CD14-positive monocyte (primary cell): ENCODE data around the gene KRTAP5-3. TPM values are rescaled to one million over a fixed set of nuclear protein-coding genes. Genes with fewer than 3 reads are reported as not detected.
"Not testable (repeated sequence)": the region's sequence is repeated elsewhere in the genome, so short reads cannot be mapped to it uniquely, and the experiment has no call there.

Source experiments
- DNase-seq, 3 donors: peaks; one replicate each; pipeline ENCODE4 v3.0.0-alpha.2; 2011 to 2022
- H2AFZ ChIP-seq: 2 replicates; pipeline ENCODE4 v1.6.0; 2012; ENCODE audit warnings: mild to moderate bottlenecking, low read depth, low read length, inconsistent platforms; ENCODE audit not compliant: insufficient read depth, poor library complexity, severe bottlenecking
- H3K27ac ChIP-seq, 2 donors: 1 replicate in 1 of 2; 2 replicates in 1 of 2; pipeline ENCODE4 v1.5.1; 2012 to 2013; ENCODE audit warnings: low read length in 2 of 2, control low read depth in 1 of 2, inconsistent platforms in 1 of 2, low read depth in 1 of 2, mild to moderate bottlenecking in 1 of 2
- H3K27me3 ChIP-seq, 2 donors: one replicate each; pipeline versions ENCODE4 v1.6.0 to v1.6.1; 2011 to 2013; ENCODE audit warnings: low read length in 2 of 2; ENCODE audit not compliant: control insufficient read depth in 2 of 2, insufficient read depth in 2 of 2
- H3K36me3 ChIP-seq, 2 donors: replicated peaks in 1 of 2; 1 replicate in 1 of 2; 2 replicates in 1 of 2; pipeline versions ENCODE4 v1.5.1 to v1.6.1; 2012 to 2013; ENCODE audit warnings: low read length in 2 of 2, control low read depth in 1 of 2, inconsistent platforms in 1 of 2, mild to moderate bottlenecking in 1 of 2; ENCODE audit not compliant: insufficient read depth in 2 of 2, control insufficient read depth in 1 of 2
- H3K4me1 ChIP-seq, 2 donors: 1 replicate in 1 of 2; 2 replicates in 1 of 2; pipeline versions ENCODE4 v1.5.1 to v1.6.1; 2012 to 2013; ENCODE audit warnings: low read length in 2 of 2, control low read depth in 1 of 2, inconsistent platforms in 1 of 2, mild to moderate bottlenecking in 1 of 2, moderate library complexity in 1 of 2; ENCODE audit not compliant: insufficient read depth in 2 of 2, control insufficient read depth in 1 of 2
- H3K4me2 ChIP-seq: replicated peaks from 2 replicates; pipeline ENCODE3; 2012; ENCODE audit warnings: low read length, moderate library complexity, mild to moderate bottlenecking; ENCODE audit not compliant: poor library complexity, severe bottlenecking; ENCODE audit errors: extremely low read depth
- H3K4me3 ChIP-seq, 3 experiments: fragments of 200-600 bp in 1 of 3; sonication (generic) in 1 of 3; replicated peaks in 1 of 3; 1 replicate in 2 of 3; 2 replicates in 1 of 3; pipeline ENCODE4 v1.5.1; 2011 to 2013; ENCODE audit warnings: low read length in 3 of 3, mild to moderate bottlenecking in 3 of 3, control low read depth in 2 of 3, low read depth in 2 of 3, inconsistent platforms in 1 of 3, moderate library complexity in 1 of 3
- H3K79me2 ChIP-seq: 2 replicates; pipeline ENCODE4 v1.6.0; 2012; ENCODE audit warnings: mild to moderate bottlenecking, control low read depth, inconsistent platforms, low read length, moderate library complexity; ENCODE audit not compliant: insufficient read depth
- H3K9ac ChIP-seq: 2 replicates; pipeline ENCODE4 v1.6.0; 2017; ENCODE audit warnings: low read length, mild to moderate bottlenecking; ENCODE audit not compliant: insufficient read depth, poor library complexity, severe bottlenecking
- H3K9me3 ChIP-seq, 2 donors: replicated peaks in 1 of 2; 1 replicate in 1 of 2; 2 replicates in 1 of 2; pipeline versions ENCODE4 v1.5.1 to v1.6.1; 2012 to 2013; ENCODE audit warnings: low read length in 2 of 2, control low read depth in 1 of 2; ENCODE audit not compliant: control insufficient read depth in 1 of 2, insufficient read depth in 1 of 2
- H4K20me1 ChIP-seq: 2 replicates; pipeline ENCODE4 v1.6.0; 2012; ENCODE audit warnings: mild to moderate bottlenecking, low read length, control low read depth, moderate library complexity; ENCODE audit not compliant: insufficient read depth
- H3K27ac Mint-ChIP-seq, 7 donors: one replicate each; pipeline ENCODE4 v1.8.0; 2020; ENCODE audit warnings: mild to moderate bottlenecking in 7 of 7, mixed read lengths in 7 of 7, moderate library complexity in 6 of 7, inconsistent platforms in 2 of 7
- H3K27me3 Mint-ChIP-seq, 3 donors: one replicate each; pipeline ENCODE4 v1.8.0; 2021 to 2022; ENCODE audit warnings: low read depth in 3 of 3, mild to moderate bottlenecking in 3 of 3, mixed read lengths in 3 of 3, moderate library complexity in 3 of 3, inconsistent platforms in 1 of 3
- H3K36me3 Mint-ChIP-seq, 2 donors: one replicate each; pipeline ENCODE4 v1.8.0; 2020; ENCODE audit warnings: mixed read lengths in 2 of 2, inconsistent platforms in 1 of 2, mild to moderate bottlenecking in 1 of 2
- H3K4me1 Mint-ChIP-seq: one replicate; pipeline ENCODE4 v1.8.0; 2020; ENCODE audit warnings: mild to moderate bottlenecking, mixed read lengths
- H3K4me3 Mint-ChIP-seq, 2 donors: one replicate each; pipeline ENCODE4 v1.8.0; 2020; ENCODE audit warnings: mild to moderate bottlenecking in 2 of 2, mixed read lengths in 2 of 2, moderate library complexity in 1 of 2
- H3K9me3 Mint-ChIP-seq, 7 donors: one replicate each; pipeline ENCODE4 v1.8.0; 2020 to 2022; ENCODE audit warnings: mixed read lengths in 7 of 7, mild to moderate bottlenecking in 6 of 7, moderate library complexity in 6 of 7, inconsistent platforms in 2 of 7
- CTCF ChIP-seq: fragments of 200-600 bp; IDR thresholded peaks from one replicate; pipeline ENCODE4 v1.8.0; 2022; ENCODE audit warnings: antibody characterized with exemption, mild to moderate bottlenecking
- WGBS: methylation state at CpG from one replicate; pipeline ENCODE4 v1.1.5; 2013; ENCODE audit warnings: missing lambda C conversion rate; ENCODE audit not compliant: insufficient coverage; 5-methylcytosine and 5-hydroxymethylcytosine counted together
- intact Hi-C, 2 donors: fragments of 100-400 bp; cut with micrococcal nuclease; formaldehyde crosslinking; loops; one replicate each; pipeline versions ENCODE4 v1.15.0 to v1.15.1; 2023
- polyA plus RNA-seq, 3 donors: library from polyadenylated mRNA; depleted of rRNA in 1 of 3; unstranded in 2 of 3; stranded (reverse) in 1 of 3; fragments of 300-500 nt in 2 of 3; fragments of >200 nt in 1 of 3; fragmentation: Illumina TruSeq in 2 of 3; gene quantifications; 1 replicate in 2 of 3; 2 replicates in 1 of 3; pipeline ENCODE4 v1.2.3, GENCODE V29; 2012 to 2021

KRTAP5-3 gene
- polyA plus RNA-seq, 3 donors = not detected

GRCh38 chr11:1597994-1598380 is 10.3 kb downstream of the KRTAP5-3 start, which contains the start of gene KRTAP5-2:
Gene KRTAP5-2 (minus strand): TSS chr11:1598294. CDS start chr11:1598250, 44 bp downstream.
- Mint-ChIP-seq H3K9me3 (peaks cover 0 to 2% (median 0%) of the 10 kb centered on the region in 7 donors), H3K27me3 (peaks cover 56 to 75% (median 71%) of the 10 kb centered on the region in 3 donors), H3K4me3 (peak within 1 kb of the TSS in 1 of 2 donors; percentile 40), H3K27ac (peak within 1 kb of the TSS in 3 of 7 donors; percentile 23 to 62 (median 39)), H3K36me3 (no peaks in the 10 kb centered on the region), H3K4me1 (no peaks in the 10 kb centered on the region)
- Histone ChIP-seq H4K20me1 (no peaks in the 10 kb centered on the region), H3K79me2 (no peaks in the 10 kb centered on the region), H3K27ac (no peak within 1 kb of the TSS), H2AFZ (no peak within 1 kb of the TSS), H3K4me3 (no peak within 1 kb of the TSS), H3K4me1 (no peaks in the 10 kb centered on the region), H3K9ac (no peak within 1 kb of the TSS), H3K27me3 (peaks cover 5 to 25% of the 10 kb centered on the region in 2 donors), H3K4me2 (no peak within 1 kb of the TSS), H3K36me3 (no peaks in the 10 kb centered on the region), H3K9me3 (no peaks in the 10 kb centered on the region)
- DNase-seq = no peak
- TF ChIP-seq CTCF = no peak
- intact Hi-C loops = no loop called here
- 0% methylated on average over 1 of the region's 4 CpGs for WGBS

- no peak overlapping the region for H3K9ac ChIP-seq
- H3K4me2 ChIP-seq = no peak overlapping the region
- H3K4me3 ChIP-seq = no peak overlapping the region
- DNase-seq = no peak
- WGBS = 88% methylated on average over 10 of the region's 10 CpGs
- no peak overlapping the region for H3K27ac ChIP-seq
- TF ChIP-seq CTCF = no peak
- no peaks in the 10 kb centered on the region for H4K20me1 ChIP-seq
- no peaks in the 10 kb centered on the region for H3K9me3 ChIP-seq
- peaks cover 5 to 30% of the 10 kb centered on the region in 2 donors for H3K27me3 ChIP-seq
- Mint-ChIP-seq H3K4me3 (peak overlapping the region in 1 of 2 donors; percentile 18), H3K27ac (peak overlapping the region in 2 of 7 donors; percentile 39 to 62), H3K4me1 (no peaks in the 10 kb centered on the region), H3K27me3 (peaks cover 57 to 80% (median 73%) of the 10 kb centered on the region in 3 donors), H3K9me3 (peaks cover 0 to 2% (median 0%) of the 10 kb centered on the region in 7 donors), H3K36me3 (no peaks in the 10 kb centered on the region)
- H2AFZ ChIP-seq = no peak overlapping the region
- H3K36me3 ChIP-seq = no peaks in the 10 kb centered on the region
- intact Hi-C loops = no loop called here
- H3K4me1 ChIP-seq = no peaks in the 10 kb centered on the region
- no peaks in the 10 kb centered on the region for H3K79me2 ChIP-seq
These were observed 10.8 kb downstream of the KRTAP5-3 start for GRCh38 chr11:1597331-1597993.

GRCh38 chr11:1596576-1597121 is 11.6 kb downstream of the KRTAP5-3 start:
- Mint-ChIP-seq H3K4me3 (peak overlapping the region in 1 of 2 donors; percentile 52), H3K27me3 (peaks cover 60 to 83% (median 75%) of the 10 kb centered on the region in 3 donors)
- intact Hi-C loops, H2AFZ ChIP-seq, H4K20me1 ChIP-seq, H3K9ac ChIP-seq, H3K4me2 ChIP-seq, H3K36me3 Mint-ChIP-seq, H3K4me1 Mint-ChIP-seq, DNase-seq, H3K9me3 Mint-ChIP-seq, H3K79me2 ChIP-seq, H3K9me3 ChIP-seq, H3K27ac Mint-ChIP-seq, H3K36me3 ChIP-seq, H3K27ac ChIP-seq, H3K4me3 ChIP-seq, H3K4me1 ChIP-seq: not testable (repeated sequence)
- H3K27me3 ChIP-seq = peaks cover 5 to 31% of the 10 kb centered on the region in 2 donors
- 86% methylated on average over 17 of the region's 19 CpGs for WGBS
